K562 (cell line): ENCODE data around the gene DCTN5. TPM values are rescaled to one million over a fixed set of nuclear protein-coding genes. Genes with fewer than 3 reads are reported as not detected.

Experiments
- ARID1B ChIP-seq: fragments of 450-650 bp; IDR thresholded peaks from 2 replicates; pipeline ENCODE4 v1.6.1; 2016; ENCODE audit warnings: antibody characterized with exemption, mild to moderate bottlenecking, inconsistent platforms
- ATF1 ChIP-seq, 2 experiments: fragments of 450-650 bp in 1 of 2; IDR thresholded peaks; 2 replicates each; pipeline ENCODE4 v1.6.1; 2016; ENCODE audit warnings: missing compliant biosample characterization in 1 of 2, missing genetic modification characterization in 1 of 2
- CBX3 ChIP-seq, 2 experiments: IDR thresholded peaks; 1 replicate in 1 of 2; 2 replicates in 1 of 2; pipeline ENCODE4 v1.6.1; 2012; ENCODE audit warnings: inconsistent platforms in 2 of 2, low read length in 2 of 2, borderline replicate concordance in 1 of 2, control low read depth in 1 of 2
- CHD1 ChIP-seq: fragments of 200-600 bp; sonication (generic); IDR thresholded peaks from one replicate; pipeline ENCODE4 v1.6.1; 2012; ENCODE audit warnings: mild to moderate bottlenecking, moderate library complexity, low read length, inconsistent platforms
- FOXA3 ChIP-seq, 2 experiments: fragments of 450-650 bp in 1 of 2; sonication (generic) in 1 of 2; formaldehyde crosslinking; IDR thresholded peaks in 1 of 2; conservative IDR thresholded peaks in 1 of 2; 2 replicates each; pipeline versions ENCODE4 v1.4.0 to v1.8.0; 2020 to 2022; ENCODE audit warnings: mild to moderate bottlenecking in 2 of 2, missing genetic modification reagents in 1 of 2
- FOXP1 ChIP-seq: sonication (generic); formaldehyde crosslinking; IDR thresholded peaks from 2 replicates; pipeline ENCODE4 v1.8.0; 2022; ENCODE audit warnings: mild to moderate bottlenecking, missing genetic modification reagents
- HOXB6 ChIP-seq: fragments of 250-450 bp; sonication (Bioruptor Pico); IDR thresholded peaks from 2 replicates; pipeline ENCODE4 v1.5.1; 2022; ENCODE audit warnings: mild to moderate bottlenecking, borderline replicate concordance
- MEIS2 ChIP-seq: fragments of 450-650 bp; IDR thresholded peaks from 2 replicates; pipeline ENCODE4 v1.6.1; 2014; ENCODE audit warnings: mild to moderate bottlenecking; ENCODE audit not compliant: partially characterized antibody
- NONO ChIP-seq, 2 experiments: fragments of 200-400 bp in 1 of 2; fragments of 450-650 bp in 1 of 2; formaldehyde crosslinking in 1 of 2; IDR thresholded peaks; 2 replicates each; pipeline ENCODE4 v1.6.1; 2017; ENCODE audit warnings: low read depth in 2 of 2, mild to moderate bottlenecking in 2 of 2, moderate library complexity in 2 of 2, low read length in 1 of 2
- PHB2 ChIP-seq: fragments of 450-650 bp; IDR thresholded peaks from 2 replicates; pipeline ENCODE4 v1.6.1; 2017; ENCODE audit warnings: low read depth
- PTTG1 ChIP-seq: fragments of 450-650 bp; IDR thresholded peaks from 2 replicates; pipeline ENCODE4 v1.6.1; 2016; ENCODE audit warnings: low read depth, mild to moderate bottlenecking, missing genetic modification characterization, missing compliant biosample characterization
- RBM17 ChIP-seq: fragments of 200-400 bp; formaldehyde crosslinking; IDR thresholded peaks from 2 replicates; pipeline ENCODE4 v1.6.1; 2017; ENCODE audit warnings: low read depth, mild to moderate bottlenecking, low read length, borderline replicate concordance
- SRSF3 ChIP-seq: fragments of 200-400 bp; formaldehyde crosslinking; IDR thresholded peaks from 2 replicates; pipeline ENCODE4 v1.6.1; 2016; ENCODE audit warnings: mild to moderate bottlenecking, low read length, moderate library complexity; ENCODE audit not compliant: insufficient read depth
- THRB ChIP-seq: fragments of 450-650 bp; formaldehyde crosslinking; conservative IDR thresholded peaks from 2 replicates; pipeline ENCODE4 v1.4.0; 2022; ENCODE audit warnings: mild to moderate bottlenecking, missing genetic modification characterization
- ZKSCAN1 ChIP-seq: fragments of 150-350 bp; IDR thresholded peaks from 2 replicates; pipeline ENCODE4 v1.6.1; 2016; ENCODE audit warnings: low read depth, low read length
- ZNF217 ChIP-seq: sonication (generic); formaldehyde crosslinking; IDR thresholded peaks from 2 replicates; pipeline ENCODE4 v1.8.0; 2022; ENCODE audit warnings: mild to moderate bottlenecking, missing genetic modification reagents
- ZNF655 ChIP-seq: fragments of 250-450 bp; sonication (Bioruptor Pico); IDR thresholded peaks from 2 replicates; pipeline ENCODE4 v1.5.0; 2021
- ZNF780A ChIP-seq: fragments of 250-450 bp; sonication (Bioruptor Pico); IDR thresholded peaks from 2 replicates; pipeline ENCODE4 v1.5.0; 2021; ENCODE audit warnings: mild to moderate bottlenecking
- polyA plus RNA-seq, 8 experiments: library from polyadenylated mRNA; depleted of rRNA in 4 of 8; stranded (reverse) in 5 of 8; unstranded in 3 of 8; fragments of >200 nt; fragmentation: Nextera tagmentation in 2 of 8; fragmentation: Illumina TruSeq in 1 of 8; extraction: Ambion mirVana in 2 of 8; extraction: Trizol in 1 of 8; gene quantifications; 2 replicates each; pipeline versions ENCODE4 v1.2.1 to v1.2.3, GENCODE V29; 2011 to 2014; ENCODE audit warnings: inconsistent platforms in 1 of 8, missing spikeins in 1 of 8
- total RNA-seq, 7 experiments: library from RNA; depleted of rRNA in 6 of 7; stranded (reverse); fragments of >200 nt in 6 of 7; fragmentation: Illumina TruSeq in 2 of 7; extraction: Trizol in 2 of 7; gene quantifications; 2 replicates each; pipeline versions ENCODE4 v1.2.1 to v1.2.3, GENCODE V29; 2011 to 2021; ENCODE audit warnings: low replicate concordance in 1 of 7
- TF ChIP-seq, protein P1 (sequence below), 3 experiments: fragments of 200-800 bp in 1 of 3; fragments of 250-450 bp in 1 of 3; fragments of 450-650 bp in 1 of 3; sonication (Bioruptor Pico) in 1 of 3; sonication (Bioruptor generic) in 1 of 3; formaldehyde crosslinking in 1 of 3; IDR thresholded peaks; 2 replicates each; pipeline versions ENCODE4 v1.6.1 to v1.8.0; 2016 to 2022; ENCODE audit warnings: mild to moderate bottlenecking in 2 of 3, missing genetic modification characterization in 2 of 3, missing compliant biosample characterization in 1 of 3, moderate library complexity in 1 of 3

DCTN5 gene
- total and polyA plus RNA-seq, 9 of the 15 experiments (the other 6 are each of a cell fraction or from before 2014, with no cell fraction given), result 35.8 to 149 (median 75.9) TPM

- TF ChIP-seq MEIS2 (peak; percentile 55), THRB (CRISPR knock-in tag) (no peak), ATF1 (CRISPR knock-in tag; IDR thresholded peaks at IDR 0.05) (no peak), ATF1 (tag; IDR thresholded peaks at IDR 0.05) (peak; percentile 76), CHD1 (no peak), PTTG1 (tag) (no peak), RBM17 (no peak), FOXP1 (no peak), HOXB6 (CRISPR knock-in tag) (no peak), CBX3 (IDR thresholded peaks at IDR 0.05; ENCODE audit: borderline replicate concordance in 1 of 2, low read length in 2 of 2) (no peak), ARID1B (no peak), SRSF3 (no peak), ZKSCAN1 (no peak), ZNF217 (CRISPR knock-in tag) (no peak), PHB2 (no peak), ZNF780A (CRISPR knock-in tag) (no peak), NONO (IDR thresholded peaks at IDR 0.05; ENCODE audit: low read depth in 2 of 2, low read length in 1 of 2) (no peak), FOXA3 (CRISPR knock-in tag; conservative IDR thresholded peaks at IDR 0.05 in 1 of 2, IDR thresholded peaks at IDR 0.05 in 1 of 2) (no peak), ZNF655 (no peak)
- TF ChIP-seq, protein P1, sequence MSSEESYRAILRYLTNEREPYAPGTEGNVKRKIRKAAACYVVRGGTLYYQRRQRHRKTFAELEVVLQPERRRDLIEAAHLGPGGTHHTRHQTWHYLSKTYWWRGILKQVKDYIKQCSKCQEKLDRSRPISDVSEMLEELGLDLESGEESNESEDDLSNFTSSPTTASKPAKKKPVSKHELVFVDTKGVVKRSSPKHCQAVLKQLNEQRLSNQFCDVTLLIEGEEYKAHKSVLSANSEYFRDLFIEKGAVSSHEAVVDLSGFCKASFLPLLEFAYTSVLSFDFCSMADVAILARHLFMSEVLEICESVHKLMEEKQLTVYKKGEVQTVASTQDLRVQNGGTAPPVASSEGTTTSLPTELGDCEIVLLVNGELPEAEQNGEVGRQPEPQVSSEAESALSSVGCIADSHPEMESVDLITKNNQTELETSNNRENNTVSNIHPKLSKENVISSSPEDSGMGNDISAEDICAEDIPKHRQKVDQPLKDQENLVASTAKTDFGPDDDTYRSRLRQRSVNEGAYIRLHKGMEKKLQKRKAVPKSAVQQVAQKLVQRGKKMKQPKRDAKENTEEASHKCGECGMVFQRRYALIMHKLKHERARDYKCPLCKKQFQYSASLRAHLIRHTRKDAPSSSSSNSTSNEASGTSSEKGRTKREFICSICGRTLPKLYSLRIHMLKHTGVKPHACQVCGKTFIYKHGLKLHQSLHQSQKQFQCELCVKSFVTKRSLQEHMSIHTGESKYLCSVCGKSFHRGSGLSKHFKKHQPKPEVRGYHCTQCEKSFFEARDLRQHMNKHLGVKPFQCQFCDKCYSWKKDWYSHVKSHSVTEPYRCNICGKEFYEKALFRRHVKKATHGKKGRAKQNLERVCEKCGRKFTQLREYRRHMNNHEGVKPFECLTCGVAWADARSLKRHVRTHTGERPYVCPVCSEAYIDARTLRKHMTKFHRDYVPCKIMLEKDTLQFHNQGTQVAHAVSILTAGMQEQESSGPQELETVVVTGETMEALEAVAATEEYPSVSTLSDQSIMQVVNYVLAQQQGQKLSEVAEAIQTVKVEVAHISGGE (CRISPR knock-in tag; IDR thresholded peaks at IDR 0.05), result 0 out of 6 replicates have a peak, but pooled peaks of 1 of the 3 experiments have one; percentile 46
These were observed 37.4 kb downstream of the DCTN5 start, which contains the start of gene PLK1 (continued) for GRCh38 chr16:23678430-23679273.
